Ovary (tissue), 10 donors: ENCODE measurements around the gene PURA. TPM values are rescaled to one million over a fixed set of nuclear protein-coding genes. Genes with fewer than 3 reads are reported as not detected.

Experiments used
- DNase-seq, 5 donors: peaks; one replicate each; pipeline ENCODE4 v3.0.0-alpha.2; 2019 to 2020
- H3K27ac ChIP-seq, 2 donors: fragments of 200-600 bp; one replicate each; pipeline versions ENCODE4 v1.5.1 to v1.8.0; 2019 to 2022
- H3K27me3 ChIP-seq: fragments of 200-600 bp; one replicate; pipeline ENCODE4 v1.8.0; 2022
- H3K36me3 ChIP-seq: fragments of 200-600 bp; sonication (generic); one replicate; pipeline ENCODE4 v1.5.1; 2019
- H3K4me1 ChIP-seq: one replicate; pipeline ENCODE4 v1.8.1; 2013; ENCODE audit warnings: mild to moderate bottlenecking, moderate library complexity; ENCODE audit not compliant: insufficient read depth
- H3K4me3 ChIP-seq: fragments of 200-600 bp; sonication (generic); one replicate; pipeline ENCODE4 v1.5.1; 2017
- H3K9me3 ChIP-seq, 2 donors: fragments of 200-600 bp in 1 of 2; sonication (generic) in 1 of 2; one replicate each; pipeline versions ENCODE4 v1.5.1 to v1.8.1; 2013 to 2019; ENCODE audit warnings: mild to moderate bottlenecking in 1 of 2, moderate library complexity in 1 of 2
- CTCF ChIP-seq, 3 donors: fragments of 450-650 bp in 2 of 3; fragments of 200-600 bp in 1 of 3; IDR thresholded peaks; one replicate each; pipeline versions ENCODE4 v1.5.1 to v1.8.0; 2016 to 2022; ENCODE audit warnings: antibody characterized with exemption in 3 of 3, mild to moderate bottlenecking in 1 of 3
- EP300 ChIP-seq: sonication (generic); formaldehyde crosslinking; IDR thresholded peaks from one replicate; pipeline ENCODE4 v1.6.1; 2017; ENCODE audit warnings: antibody characterized with exemption
- POLR2A ChIP-seq: fragments of 450-650 bp; IDR thresholded peaks from one replicate; pipeline ENCODE4 v1.6.1; 2017; ENCODE audit warnings: antibody characterized with exemption, mild to moderate bottlenecking, moderate library complexity
- WGBS, 3 donors: extraction: QIAGEN DNeasy Blood & Tissue Kit in 1 of 3; methylation state at CpG; one replicate each; pipeline versions ENCODE4 v1.1.5 to v1.1.7; 2013 to 2017; 5-methylcytosine and 5-hydroxymethylcytosine counted together
- intact Hi-C, 4 donors: fragments of 100-400 bp; cut with DNase I; formaldehyde crosslinking; loops; one replicate each; pipeline versions ENCODE4 v1.11.0 to v1.15.1; 2022 to 2023
- long read RNA-seq, 3 donors: library from polyadenylated mRNA in 2 of 3; unstranded in 2 of 3; transcript quantifications; one replicate each; pipeline ENCODE4 v2.0.0 and lab custom pipeline, GENCODE V29; 2021 to 2026
- polyA plus RNA-seq, 2 donors: library from polyadenylated mRNA; stranded (reverse); fragments of 200-250 nt in 1 of 2; fragments of 350-450 nt in 1 of 2; fragmentation: Illumina TruSeq in 1 of 2; extraction: RNeasy Lipid Tissue Mini Kit (QIAGEN cat#74804) in 1 of 2; gene quantifications; one replicate each; pipeline ENCODE4 v1.2.3, GENCODE V29; 2013 to 2014
- total RNA-seq, 7 donors: library from RNA; depleted of rRNA in 2 of 7; stranded (reverse); fragments of >200 nt in 2 of 7; fragmentation: NEBNext Ultra II Directional in 3 of 7; extraction: Animal tissue kit (Norgen Biotek cat#: 25700) in 3 of 7; gene quantifications; one replicate each; pipeline versions ENCODE4 v1.1.0 to v1.2.4, GENCODE V29; 2016 to 2023
- donor health status: DM: no; HTN: no; CAD: no; lungs with moderate emphysema.
- donor health status: DM: no; HTN: no; CAD: no.
- donor health status: Bipolar disorder and iron deficiency.
- donor health status: DM: yes; HTN: yes; CAD: no.
- donor health status: DM: no; HTN: no; CAD: no.
- donor health status: DM: yes; HTN: yes; CAD: no.

Gene PURA
- total RNA-seq = 10 to 100 TPM; 19.5 to 35.5 (median 29.8) TPM
- 10 to 100 TPM in 1 of 2 donors, 1 to 10 TPM in 1; 6.3 to 11.0 TPM for polyA plus RNA-seq
- long read RNA-seq, donor 1, full-length matches to known transcripts = 16 of 17 reads
- long read RNA-seq, donor 1, partial matches to known transcripts = 0 of 17 reads
- long read RNA-seq, donor 1, other reads (novel, unspliced or antisense) = 1 of 17 reads
- long read RNA-seq, donor 2, full-length matches to known transcripts = 34 of 34 reads
- long read RNA-seq, donor 2, partial matches to known transcripts = 0 of 34 reads
- long read RNA-seq, donor 2, other reads (novel, unspliced or antisense) = 0 of 34 reads
- long read RNA-seq, donor 3, full-length matches to known transcripts = 38 of 62 reads
- long read RNA-seq, donor 3, partial matches to known transcripts = 0 of 62 reads
- long read RNA-seq, donor 3, other reads (novel, unspliced or antisense) = 24 of 62 reads

- Histone ChIP-seq H3K4me1 (peaks cover 19% of the 10 kb centered on the region), H3K27me3 (no peaks in the 10 kb centered on the region), H3K4me3 (peak within 1 kb of the TSS; percentile 67), H3K27ac (peak within 1 kb of the TSS; percentile 82 to 89), H3K36me3 (no peaks in the 10 kb centered on the region), H3K9me3 (no peaks in the 10 kb centered on the region)
- TF ChIP-seq CTCF (IDR thresholded peaks at IDR 0.05) (no peak), EP300 (no peak), POLR2A (peak; percentile 73)
- intact Hi-C loops = no loop called here
- 0 to 1% (median 0%) methylated on average over 31 to 60 of the region's 60 CpGs for WGBS, 3 donors
- DNase-seq = peak; percentile 96 to 98 (median 96)
These were observed at the start of gene PURA for GRCh38 chr5:140113699-140114263. Gene PURA (plus strand): TSS chr5:140114109. CDS start chr5:140114182, 73 bp downstream.

- no peak overlapping the region for H3K27ac ChIP-seq
- TF ChIP-seq CTCF (IDR thresholded peaks at IDR 0.05) (no peak), EP300 (no peak), POLR2A (no peak)
- no peak overlapping the region for H3K4me3 ChIP-seq
- 41 to 50% (median 48%) methylated on average over 10 of the region's 10 CpGs for WGBS, 3 donors
- H3K36me3 ChIP-seq = no peaks in the 10 kb centered on the region
- no peaks in the 10 kb centered on the region for H3K9me3 ChIP-seq
- DNase-seq = no peak
- H3K4me1 ChIP-seq = no peaks in the 10 kb centered on the region
- H3K27me3 ChIP-seq = no peaks in the 10 kb centered on the region
- intact Hi-C loops = loop anchor here (2.0 to 5.0 kb wide), 2 partner anchors 74 to 84 kb away; no protein-coding TSS in a partner anchor
These were observed 41.1 kb upstream of the PURA start for GRCh38 chr5:140072812-140073211.

GRCh38 chr5:140073296-140073695, 40.6 kb upstream of the PURA start:
- Histone ChIP-seq H3K36me3 (no peaks in the 10 kb centered on the region), H3K4me3 (no peak overlapping the region), H3K4me1 (no peaks in the 10 kb centered on the region), H3K27me3 (no peaks in the 10 kb centered on the region), H3K27ac (no peak overlapping the region), H3K9me3 (no peaks in the 10 kb centered on the region)
- intact Hi-C loops = loop anchor here (2.0 to 5.0 kb wide), 2 partner anchors 74 to 84 kb away; no protein-coding TSS in a partner anchor
- DNase-seq = no peak
- WGBS, 3 donors = 11 to 14% (median 11%) methylated on average over 4 of the region's 4 CpGs
- TF ChIP-seq CTCF (IDR thresholded peaks at IDR 0.05) = peak in 2 of 3 donors; percentile 36 to 69
- no peak for TF ChIP-seq EP300

GRCh38 chr5:140075371-140075770, 38.5 kb upstream of the PURA start:
- Histone ChIP-seq H3K4me1 (no peaks in the 10 kb centered on the region), H3K9me3 (no peaks in the 10 kb centered on the region), H3K27me3 (no peaks in the 10 kb centered on the region), H3K4me3 (no peak overlapping the region), H3K27ac (no peak overlapping the region), H3K36me3 (no peaks in the 10 kb centered on the region)
- TF ChIP-seq CTCF (IDR thresholded peaks at IDR 0.05) (no peak), POLR2A (no peak), EP300 (no peak)
- DNase-seq = no peak
- WGBS, 3 donors = 13 to 38% (median 31%) methylated on average over 2 of the region's 2 CpGs
- intact Hi-C loops = loop anchor here in 1 of 4 donors (5.0 kb wide), 1 partner anchor 62 kb away; no protein-coding TSS in a partner anchor
